Measurements from ENCODE around the gene ZNF799.
"Not testable (repeated sequence)": the region's sequence is repeated elsewhere in the genome, so short reads cannot be mapped to it uniquely, and the experiment has no call there.

Gene ZNF799

GRCh38 chr19:12362236-12362635 lies 38.8 kb downstream of the ZNF799 start:
- not testable (repeated sequence) for DNase-seq (ENCODE audit: low read depth)

GRCh38 chr19:12353375-12353774 lies 47.7 kb downstream of the ZNF799 start:
- no peak for DNase-seq (ENCODE audit: low read depth)

GRCh38 chr19:12350890-12351197 lies 50.2 kb downstream of the ZNF799 start:
- no peak for DNase-seq (ENCODE audit: low read depth)

GRCh38 chr19:12350185-12350889 lies 50.7 kb downstream of the ZNF799 start:
- DNase-seq (ENCODE audit: low read depth), result no peak

GRCh38 chr19:12346896-12347295 lies 54.2 kb downstream of the ZNF799 start:
- DNase-seq (ENCODE audit: low read depth), result no peak

- no peak for DNase-seq (ENCODE audit: low read depth)
Measured at GRCh38 chr19:12345197-12345596, 55.9 kb downstream of the ZNF799 start.

Measured in fibroblast of the conjunctiva (primary cell).